Upper lobe of right lung (tissue), 1 donor: ENCODE measurements around the gene CCR2. TPM values are rescaled to one million over a fixed set of nuclear protein-coding genes. Genes with fewer than 3 reads are reported as not detected.

Experiments used
- ATAC-seq: fragments of 200-7000 bp; cut with Tn5 transposase; one replicate; pipeline ENCODE4 v1.9.1; 2020; ENCODE audit warnings: mild to moderate bottlenecking, moderate library complexity
- DNase-seq: peaks from one replicate; pipeline ENCODE4 v3.0.0-alpha.2; 2020
- H3K27ac ChIP-seq: fragments of 200-600 bp; one replicate; pipeline ENCODE4 v1.8.0; 2022
- H3K27me3 ChIP-seq: fragments of 200-600 bp; one replicate; pipeline ENCODE4 v1.8.0; 2022; ENCODE audit warnings: mild to moderate bottlenecking
- H3K36me3 ChIP-seq: fragments of 200-600 bp; one replicate; pipeline ENCODE4 v1.8.0; 2022
- H3K4me1 ChIP-seq: fragments of 200-600 bp; one replicate; pipeline ENCODE4 v1.8.0; 2022
- H3K4me3 ChIP-seq: fragments of 200-600 bp; one replicate; pipeline ENCODE4 v1.8.0; 2022; ENCODE audit warnings: mild to moderate bottlenecking
- H3K9me3 ChIP-seq: fragments of 200-600 bp; one replicate; pipeline ENCODE4 v1.8.0; 2022
- intact Hi-C: fragments of 100-400 bp; cut with DNase I; formaldehyde crosslinking; loops from one replicate; pipeline ENCODE4 v1.11.0; 2022
- total RNA-seq: library from RNA; stranded (reverse); fragmentation: NEBNext Ultra II Directional; extraction: Animal tissue kit (Norgen Biotek cat#: 25700); gene quantifications from one replicate; pipeline ENCODE4 v1.2.1, GENCODE V29; 2021
- TF ChIP-seq, protein P1 (sequence below): fragments of 200-600 bp; IDR thresholded peaks from one replicate; pipeline ENCODE4 v1.8.0; 2022; ENCODE audit warnings: antibody characterized with exemption
- donor health status: DM: no; HTN: yes; CAD: no; lungs with severe emphysema.

The CCR2 gene
- total RNA-seq, 1 donor from 2014 or later: 17.8 TPM

DNA sequence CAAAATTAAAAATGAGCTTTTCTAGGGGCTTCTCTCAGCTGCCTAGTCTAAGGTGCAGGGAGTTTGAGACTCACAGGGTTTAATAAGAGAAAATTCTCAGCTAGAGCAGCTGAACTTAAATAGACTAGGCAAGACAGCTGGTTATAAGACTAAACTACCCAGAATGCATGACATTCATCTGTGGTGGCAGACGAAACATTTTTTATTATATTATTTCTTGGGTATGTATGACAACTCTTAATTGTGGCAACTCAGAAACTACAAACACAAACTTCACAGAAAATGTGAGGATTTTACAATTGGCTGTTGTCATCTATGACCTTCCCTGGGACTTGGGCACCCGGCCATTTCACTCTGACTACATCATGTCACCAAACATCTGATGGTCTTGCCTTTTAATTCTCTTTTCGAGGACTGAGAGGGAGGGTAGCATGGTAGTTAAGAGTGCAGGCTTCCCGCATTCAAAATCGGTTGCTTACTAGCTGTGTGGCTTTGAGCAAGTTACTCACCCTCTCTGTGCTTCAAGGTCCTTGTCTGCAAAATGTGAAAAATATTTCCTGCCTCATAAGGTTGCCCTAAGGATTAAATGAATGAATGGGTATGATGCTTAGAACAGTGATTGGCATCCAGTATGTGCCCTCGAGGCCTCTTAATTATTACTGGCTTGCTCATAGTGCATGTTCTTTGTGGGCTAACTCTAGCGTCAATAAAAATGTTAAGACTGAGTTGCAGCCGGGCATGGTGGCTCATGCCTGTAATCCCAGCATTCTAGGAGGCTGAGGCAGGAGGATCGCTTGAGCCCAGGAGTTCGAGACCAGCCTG is 17.8 kb downstream of the CCR2 start:
- TF ChIP-seq, protein P1, sequence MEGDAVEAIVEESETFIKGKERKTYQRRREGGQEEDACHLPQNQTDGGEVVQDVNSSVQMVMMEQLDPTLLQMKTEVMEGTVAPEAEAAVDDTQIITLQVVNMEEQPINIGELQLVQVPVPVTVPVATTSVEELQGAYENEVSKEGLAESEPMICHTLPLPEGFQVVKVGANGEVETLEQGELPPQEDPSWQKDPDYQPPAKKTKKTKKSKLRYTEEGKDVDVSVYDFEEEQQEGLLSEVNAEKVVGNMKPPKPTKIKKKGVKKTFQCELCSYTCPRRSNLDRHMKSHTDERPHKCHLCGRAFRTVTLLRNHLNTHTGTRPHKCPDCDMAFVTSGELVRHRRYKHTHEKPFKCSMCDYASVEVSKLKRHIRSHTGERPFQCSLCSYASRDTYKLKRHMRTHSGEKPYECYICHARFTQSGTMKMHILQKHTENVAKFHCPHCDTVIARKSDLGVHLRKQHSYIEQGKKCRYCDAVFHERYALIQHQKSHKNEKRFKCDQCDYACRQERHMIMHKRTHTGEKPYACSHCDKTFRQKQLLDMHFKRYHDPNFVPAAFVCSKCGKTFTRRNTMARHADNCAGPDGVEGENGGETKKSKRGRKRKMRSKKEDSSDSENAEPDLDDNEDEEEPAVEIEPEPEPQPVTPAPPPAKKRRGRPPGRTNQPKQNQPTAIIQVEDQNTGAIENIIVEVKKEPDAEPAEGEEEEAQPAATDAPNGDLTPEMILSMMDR: no peak
- H3K4me1 ChIP-seq: peaks cover 31% of the 10 kb centered on the region
- peak overlapping the region; percentile 67 for H3K27ac ChIP-seq
- no peak for DNase-seq
- H3K9me3 ChIP-seq: no peaks in the 10 kb centered on the region
- no peaks in the 10 kb centered on the region for H3K27me3 ChIP-seq
- ATAC-seq: no peak
- H3K36me3 ChIP-seq: no peaks in the 10 kb centered on the region
- intact Hi-C loops: loop anchor here (10.0 kb wide), 2 partner anchors 97 to 287 kb away; no protein-coding TSS in a partner anchor
- H3K4me3 ChIP-seq: peak overlapping the region; percentile 39

DNA sequence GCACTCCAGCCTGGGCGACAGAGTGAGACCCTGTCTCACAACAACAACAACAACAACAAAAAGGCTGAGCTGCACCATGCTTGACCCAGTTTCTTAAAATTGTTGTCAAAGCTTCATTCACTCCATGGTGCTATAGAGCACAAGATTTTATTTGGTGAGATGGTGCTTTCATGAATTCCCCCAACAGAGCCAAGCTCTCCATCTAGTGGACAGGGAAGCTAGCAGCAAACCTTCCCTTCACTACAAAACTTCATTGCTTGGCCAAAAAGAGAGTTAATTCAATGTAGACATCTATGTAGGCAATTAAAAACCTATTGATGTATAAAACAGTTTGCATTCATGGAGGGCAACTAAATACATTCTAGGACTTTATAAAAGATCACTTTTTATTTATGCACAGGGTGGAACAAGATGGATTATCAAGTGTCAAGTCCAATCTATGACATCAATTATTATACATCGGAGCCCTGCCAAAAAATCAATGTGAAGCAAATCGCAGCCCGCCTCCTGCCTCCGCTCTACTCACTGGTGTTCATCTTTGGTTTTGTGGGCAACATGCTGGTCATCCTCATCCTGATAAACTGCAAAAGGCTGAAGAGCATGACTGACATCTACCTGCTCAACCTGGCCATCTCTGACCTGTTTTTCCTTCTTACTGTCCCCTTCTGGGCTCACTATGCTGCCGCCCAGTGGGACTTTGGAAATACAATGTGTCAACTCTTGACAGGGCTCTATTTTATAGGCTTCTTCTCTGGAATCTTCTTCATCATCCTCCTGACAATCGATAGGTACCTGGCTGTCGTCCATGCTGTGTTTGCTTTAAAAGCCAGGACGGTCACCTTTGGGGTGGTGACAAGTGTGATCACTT is 18.8 kb downstream of the CCR2 start:
- Histone ChIP-seq H3K27ac (no peak overlapping the region), H3K4me1 (peaks cover 31% of the 10 kb centered on the region), H3K4me3 (peak overlapping the region; percentile 39), H3K27me3 (no peaks in the 10 kb centered on the region), H3K9me3 (no peaks in the 10 kb centered on the region), H3K36me3 (no peaks in the 10 kb centered on the region)
- TF ChIP-seq, protein P1: peak; percentile 64
- intact Hi-C loops: loop anchor here (10.0 kb wide), 2 partner anchors 98 to 288 kb away; no protein-coding TSS in a partner anchor
- ATAC-seq: peak; percentile 66
- no peak for DNase-seq

DNA sequence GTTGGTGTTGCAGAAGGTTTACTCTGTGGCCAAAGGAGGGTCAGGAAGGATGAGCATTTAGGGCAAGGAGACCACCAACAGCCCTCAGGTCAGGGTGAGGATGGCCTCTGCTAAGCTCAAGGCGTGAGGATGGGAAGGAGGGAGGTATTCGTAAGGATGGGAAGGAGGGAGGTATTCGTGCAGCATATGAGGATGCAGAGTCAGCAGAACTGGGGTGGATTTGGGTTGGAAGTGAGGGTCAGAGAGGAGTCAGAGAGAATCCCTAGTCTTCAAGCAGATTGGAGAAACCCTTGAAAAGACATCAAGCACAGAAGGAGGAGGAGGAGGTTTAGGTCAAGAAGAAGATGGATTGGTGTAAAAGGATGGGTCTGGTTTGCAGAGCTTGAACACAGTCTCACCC is 20.8 kb downstream of the CCR2 start:
- Histone ChIP-seq H3K9me3 (no peaks in the 10 kb centered on the region), H3K4me3 (no peak overlapping the region), H3K4me1 (peaks cover 19% of the 10 kb centered on the region), H3K36me3 (no peaks in the 10 kb centered on the region), H3K27me3 (no peaks in the 10 kb centered on the region), H3K27ac (no peak overlapping the region)
- TF ChIP-seq, protein P1: no peak
- intact Hi-C loops: loop anchor here (10.0 kb wide), 2 partner anchors 100 to 290 kb away; no protein-coding TSS in a partner anchor
- ATAC-seq (no peak), DNase-seq (no peak)

DNA sequence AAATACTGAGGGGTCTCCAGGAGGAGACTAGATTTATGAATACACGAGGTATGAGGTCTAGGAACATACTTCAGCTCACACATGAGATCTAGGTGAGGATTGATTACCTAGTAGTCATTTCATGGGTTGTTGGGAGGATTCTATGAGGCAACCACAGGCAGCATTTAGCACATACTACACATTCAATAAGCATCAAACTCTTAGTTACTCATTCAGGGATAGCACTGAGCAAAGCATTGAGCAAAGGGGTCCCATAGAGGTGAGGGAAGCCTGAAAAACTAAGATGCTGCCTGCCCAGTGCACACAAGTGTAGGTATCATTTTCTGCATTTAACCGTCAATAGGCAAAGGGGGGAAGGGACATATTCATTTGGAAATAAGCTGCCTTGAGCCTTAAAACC is 21.3 kb downstream of the CCR2 start:
- intact Hi-C loops: loop anchor here (10.0 kb wide), 2 partner anchors 100 to 290 kb away; no protein-coding TSS in a partner anchor
- no peaks in the 10 kb centered on the region for H3K36me3 ChIP-seq

DNA sequence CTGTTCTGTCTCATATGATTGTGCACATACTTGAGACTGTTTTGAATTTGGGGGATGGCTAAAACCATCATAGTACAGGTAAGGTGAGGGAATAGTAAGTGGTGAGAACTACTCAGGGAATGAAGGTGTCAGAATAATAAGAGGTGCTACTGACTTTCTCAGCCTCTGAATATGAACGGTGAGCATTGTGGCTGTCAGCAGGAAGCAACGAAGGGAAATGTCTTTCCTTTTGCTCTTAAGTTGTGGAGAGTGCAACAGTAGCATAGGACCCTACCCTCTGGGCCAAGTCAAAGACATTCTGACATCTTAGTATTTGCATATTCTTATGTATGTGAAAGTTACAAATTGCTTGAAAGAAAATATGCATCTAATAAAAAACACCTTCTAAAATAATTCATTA is 21.9 kb downstream of the CCR2 start:
- Histone ChIP-seq H3K9me3 (no peaks in the 10 kb centered on the region), H3K4me1 (peaks cover 17% of the 10 kb centered on the region), H3K36me3 (no peaks in the 10 kb centered on the region), H3K27me3 (no peaks in the 10 kb centered on the region), H3K27ac (no peak overlapping the region), H3K4me3 (no peak overlapping the region)
- DNase-seq (no peak), ATAC-seq (no peak)
- TF ChIP-seq, protein P1: no peak
- intact Hi-C loops: loop anchor here (10.0 kb wide), 2 partner anchors 101 to 291 kb away; no protein-coding TSS in a partner anchor

More for the DNA sequence above, 21.3 kb downstream of the CCR2 start:
- no peak for DNase-seq
- no peak overlapping the region for H3K27ac ChIP-seq
- H3K4me1 ChIP-seq: peaks cover 16% of the 10 kb centered on the region
- H3K27me3 ChIP-seq: no peaks in the 10 kb centered on the region
- H3K4me3 ChIP-seq: no peak overlapping the region
- no peak for ATAC-seq
- TF ChIP-seq, protein P1: no peak
- no peaks in the 10 kb centered on the region for H3K9me3 ChIP-seq
